HepG2 (cell line): ENCODE measurements around the gene ANO9. TPM values are rescaled to one million over a fixed set of nuclear protein-coding genes. Genes with fewer than 3 reads are reported as not detected.

ENCODE experiments used
- ATAC-seq: fragments of 200-7000 bp; cut with Tn5 transposase; 3 replicates; pipeline ENCODE4 v1.9.1; 2020; ENCODE audit warnings: mild to moderate bottlenecking, moderate library complexity
- BruUV-seq: library from RNA; stranded (reverse); fragments of 400-500 nt; replicated peaks from 2 replicates; lab custom pipeline; 2021; lab: Mats Ljungman, UMichigan
- CTCF ChIA-PET: fragments of 300-600 bp; formaldehyde crosslinking; extraction: SDS; loops from one replicate; lab custom pipeline; 2021; ENCODE audit warnings: low total read pairs, inconsistent platforms, low intra/inter-chr PET ratio; lab: Yijun Ruan, JAX
- POLR2A ChIA-PET: fragments of 350-600 bp; sonication (Branson Sonifier 250); formaldehyde crosslinking; loops from one replicate; lab custom pipeline; 2020; ENCODE audit warnings: antibody characterized with exemption, inconsistent platforms; lab: Yijun Ruan, JAX
- DNase-seq: peaks from one replicate; pipeline ENCODE4 v3.0.0-alpha.2; 2015; ENCODE audit warnings: low spot score
- FAIRE-seq: peaks from 3 replicates; lab custom pipeline; 2011; peaks lifted over from hg19 to GRCh38; lab: Jason Lieb, UNC
- H2AFZ ChIP-seq: one replicate; pipeline ENCODE4 v1.6.1; 2011; ENCODE audit warnings: low read length, inconsistent platforms
- H3K27ac ChIP-seq: fragments of 300-600 bp; 3 replicates; pipeline ENCODE4 v1.8.0; 2011; ENCODE audit warnings: mixed run types, mild to moderate bottlenecking, mixed read lengths, low read length, inconsistent platforms; ENCODE audit not compliant: insufficient read depth; ENCODE audit errors: extremely low read length
- H3K27me3 ChIP-seq, 2 experiments: fragments of 200-600 bp in 1 of 2; 2 replicates in 1 of 2; 3 replicates in 1 of 2; pipeline versions ENCODE4 v1.6.0 to v1.8.0; 2011; ENCODE audit warnings: low read length in 2 of 2, mild to moderate bottlenecking in 2 of 2, moderate library complexity in 2 of 2, inconsistent platforms in 1 of 2; ENCODE audit not compliant: insufficient read depth in 2 of 2, control insufficient read depth in 1 of 2
- H3K36me3 ChIP-seq, 2 experiments: fragments of 200-600 bp in 1 of 2; replicated peaks in 1 of 2; 2 replicates in 1 of 2; 3 replicates in 1 of 2; pipeline versions ENCODE4 v1.5.1 to v1.8.0; 2011; ENCODE audit warnings: low read length in 2 of 2, inconsistent platforms in 1 of 2; ENCODE audit not compliant: insufficient read depth in 2 of 2, control insufficient read depth in 1 of 2
- H3K4me1 ChIP-seq: 2 replicates; pipeline ENCODE4 v1.5.1; 2012; ENCODE audit warnings: low read length, inconsistent platforms; ENCODE audit not compliant: insufficient read depth
- H3K4me2 ChIP-seq: 2 replicates; pipeline ENCODE4 v1.6.0; 2011; ENCODE audit warnings: low read depth, low read length, inconsistent platforms
- H3K4me3 ChIP-seq, 3 experiments: fragments of 200-600 bp in 1 of 3; sonication (generic), shearing (Covaris generic) in 1 of 3; replicated peaks in 1 of 3; 2 replicates each; pipeline ENCODE4 v1.5.1; 2011 to 2016; ENCODE audit warnings: low read length in 3 of 3, inconsistent platforms in 2 of 3, low read depth in 2 of 3, mild to moderate bottlenecking in 2 of 3, control low read depth in 1 of 3, mixed read lengths in 1 of 3; ENCODE audit not compliant: insufficient read depth in 1 of 3
- H3K79me2 ChIP-seq: one replicate; pipeline ENCODE4 v1.6.1; 2011; ENCODE audit warnings: low read length, inconsistent platforms; ENCODE audit not compliant: insufficient read depth
- H3K9ac ChIP-seq: 2 replicates; pipeline ENCODE4 v1.6.0; 2011; ENCODE audit warnings: mild to moderate bottlenecking, low read depth, low read length, inconsistent platforms; ENCODE audit not compliant: insufficient read depth
- H3K9me3 ChIP-seq: 2 replicates; pipeline ENCODE4 v1.5.1; 2012; ENCODE audit warnings: mild to moderate bottlenecking, low read length
- H4K20me1 ChIP-seq: 2 replicates; pipeline ENCODE4 v1.6.0; 2011; ENCODE audit warnings: inconsistent platforms, mild to moderate bottlenecking, low read length, moderate library complexity; ENCODE audit not compliant: insufficient read depth
- DZIP1 ChIP-seq: sonication (generic); formaldehyde crosslinking; IDR thresholded peaks from 2 replicates; pipeline ENCODE4 v1.5.0; 2020; ENCODE audit warnings: mild to moderate bottlenecking, missing genetic modification reagents
- FOSL1 ChIP-seq: sonication (generic); formaldehyde crosslinking; IDR thresholded peaks from 2 replicates; pipeline ENCODE4 v1.9.0; 2021; ENCODE audit warnings: missing genetic modification reagents, borderline replicate concordance
- GATAD2A ChIP-seq: IDR thresholded peaks from 2 replicates; pipeline ENCODE4 v1.6.1; 2016
- HDAC1 ChIP-seq: sonication (generic); formaldehyde crosslinking; IDR thresholded peaks from 2 replicates; pipeline ENCODE4 v1.5.1; 2020; ENCODE audit warnings: mild to moderate bottlenecking, missing genetic modification reagents
- HMG20B ChIP-seq: conservative IDR thresholded peaks from 2 replicates; pipeline ENCODE4 v1.6.1; 2016; ENCODE audit warnings: missing genetic modification reagents, missing compliant biosample characterization
- STAT5B ChIP-seq: sonication (generic); formaldehyde crosslinking; IDR thresholded peaks from 2 replicates; pipeline ENCODE4 v1.4.0; 2020; ENCODE audit warnings: missing genetic modification reagents
- TCF7 ChIP-seq: sonication (generic); IDR thresholded peaks from 2 replicates; pipeline ENCODE4 v1.6.1; 2016; ENCODE audit warnings: antibody characterized with exemption, low read depth
- TOPORS ChIP-seq: sonication (generic); formaldehyde crosslinking; IDR thresholded peaks from 2 replicates; pipeline ENCODE4 v1.8.0; 2023; ENCODE audit warnings: mild to moderate bottlenecking, missing genetic modification reagents
- YY1 ChIP-seq: IDR thresholded peaks from 2 replicates; pipeline ENCODE4 v1.6.1; 2011; ENCODE audit warnings: low read length, low read depth, moderate library complexity, mild to moderate bottlenecking; ENCODE audit not compliant: insufficient read depth, insufficient replicate concordance
- ZFP36 ChIP-seq: fragments of 150-350 bp; IDR thresholded peaks from 2 replicates; pipeline ENCODE4 v1.6.1; 2018; ENCODE audit warnings: borderline replicate concordance, low read length, low read depth; ENCODE audit not compliant: partially characterized antibody
- ZNF121 ChIP-seq: sonication (generic); formaldehyde crosslinking; IDR thresholded peaks from 2 replicates; pipeline ENCODE4 v1.5.0; 2020; ENCODE audit warnings: mild to moderate bottlenecking, missing genetic modification reagents
- ZNF33B ChIP-seq: sonication (generic); formaldehyde crosslinking; IDR thresholded peaks from 2 replicates; pipeline ENCODE4 v1.5.1; 2020; ENCODE audit warnings: mild to moderate bottlenecking, missing genetic modification reagents
- ZNF687 ChIP-seq: sonication (generic); formaldehyde crosslinking; IDR thresholded peaks from 2 replicates; pipeline ENCODE4 v1.5.1; 2020; ENCODE audit warnings: mild to moderate bottlenecking, missing genetic modification reagents, moderate library complexity
- WGBS: methylation state at CpG from one replicate; pipeline ENCODE4 v1.1.6; 2017; ENCODE audit warnings: low lambda C conversion rate; 5-methylcytosine and 5-hydroxymethylcytosine counted together
- in situ Hi-C: cut with HindIII; loops from 2 replicates; pipeline ENCODE4 v1.10.0; 2017; ENCODE audit warnings: low pct_unique_long_range_greater_than_20kb; ENCODE audit not compliant: extremely low pct_ligation_motif_present
- intact Hi-C: fragments of 100-400 bp; cut with micrococcal nuclease; formaldehyde crosslinking; loops from one replicate; pipeline ENCODE4 v1.10.0; 2022; ENCODE audit not compliant: unreplicated experiment
- polyA plus RNA-seq, 8 experiments: library from polyadenylated mRNA; depleted of rRNA in 3 of 8; stranded (reverse) in 7 of 8; unstranded in 1 of 8; fragments of >200 nt; fragmentation: Illumina TruSeq in 4 of 8; extraction: Trizol in 4 of 8; gene quantifications; 2 replicates each; pipeline versions ENCODE4 v1.2.1 to v1.2.3, GENCODE V29; 2011 to 2016; ENCODE audit warnings: low read depth in 4 of 8, missing spikeins in 1 of 8, mixed read lengths in 1 of 8; ENCODE audit not compliant: insufficient read depth in 1 of 8
- total RNA-seq, 5 experiments: library from RNA; depleted of rRNA; stranded (reverse); fragments of >200 nt; fragmentation: Illumina TruSeq; extraction: Trizol; gene quantifications; 2 replicates each; pipeline ENCODE4 v1.2.3, GENCODE V29; 2016; ENCODE audit warnings: low read depth in 1 of 5

ANO9 gene
- total and polyA plus RNA-seq, 2 of the 13 experiments (the other 11 are each of a cell fraction or from before 2014, with no cell fraction given) = 8.9 to 14.3 TPM

- Histone ChIP-seq H3K79me2 (no peaks in the 10 kb centered on the region), H2AFZ (no peak overlapping the region), H4K20me1 (no peaks in the 10 kb centered on the region), H3K36me3 (no peaks in the 10 kb centered on the region), H3K4me2 (no peak overlapping the region), H3K9me3 (no peaks in the 10 kb centered on the region), H3K4me1 (no peaks in the 10 kb centered on the region), H3K4me3 (no peak overlapping the region), H3K9ac (no peak overlapping the region), H3K27ac (no peak overlapping the region), H3K27me3 (no peaks in the 10 kb centered on the region)
- CTCF ChIA-PET = no interaction called here
- POLR2A ChIA-PET = no interaction called here
- no peak for FAIRE-seq
- in situ Hi-C loops = no loop called here
- DNase-seq = no peak
- intact Hi-C loops = no loop called here
- no peak; the same call in 1 of the 3 replicates for ATAC-seq
- no TSS peak for BruUV-seq
- TF ChIP-seq YY1 (no peak), HDAC1 (no peak), DZIP1 (CRISPR knock-in tag) (no peak), FOSL1 (CRISPR knock-in tag) (no peak), GATAD2A (CRISPR knock-in tag) (no peak)
- 73% methylated on average over 3 of the region's 13 CpGs for WGBS
These were observed 9.9 kb downstream of the ANO9 start for GRCh38 chr11:431921-432320.

- no peak overlapping the region for H3K27ac ChIP-seq
- WGBS = 73% methylated on average over 18 of the region's 25 CpGs
- H4K20me1 ChIP-seq = no peaks in the 10 kb centered on the region
- in situ Hi-C loops (no loop called here), intact Hi-C loops (no loop called here)
- no peak overlapping the region for H3K4me2 ChIP-seq
- BruUV-seq = no TSS peak
- ChIA-PET POLR2A (no interaction called here), CTCF (no interaction called here)
- H3K4me3 ChIP-seq = no peak overlapping the region
- no peaks in the 10 kb centered on the region for H3K9me3 ChIP-seq
- H3K9ac ChIP-seq = no peak overlapping the region
- ATAC-seq (peak; percentile 29), FAIRE-seq (no peak), DNase-seq (no peak)
- no peaks in the 10 kb centered on the region for H3K36me3 ChIP-seq
- H3K4me1 ChIP-seq = no peaks in the 10 kb centered on the region
- no peaks in the 10 kb centered on the region for H3K27me3 ChIP-seq
- no peak overlapping the region for H2AFZ ChIP-seq
- no peaks in the 10 kb centered on the region for H3K79me2 ChIP-seq
- TF ChIP-seq ZFP36 (no peak), HMG20B (CRISPR knock-in tag) (no peak), ZNF33B (no peak), TOPORS (CRISPR knock-in tag) (no peak), ZNF121 (CRISPR knock-in tag) (no peak), TCF7 (no peak), ZNF687 (CRISPR knock-in tag) (peak; percentile 41), STAT5B (CRISPR knock-in tag) (no peak)
These were observed 11.8 kb downstream of the ANO9 start for GRCh38 chr11:429931-430456.
